NOMO-1 (cell line): ENCODE data around the gene ACOT13.
"Not testable (repeated sequence)": the region's sequence is repeated elsewhere in the genome, so short reads cannot be mapped to it uniquely, and the experiment has no call there.

Experiments used
- DNase-seq, 2 experiments: peaks; one replicate each; lab custom pipeline; 2025; ENCODE audit not compliant: unreplicated experiment in 2 of 2; lab: John Stamatoyannopoulos, UW

ACOT13 gene

GRCh38 chr6:24691550-24691949, 24.7 kb downstream of the ACOT13 start:
- DNase-seq: no peak

DNA sequence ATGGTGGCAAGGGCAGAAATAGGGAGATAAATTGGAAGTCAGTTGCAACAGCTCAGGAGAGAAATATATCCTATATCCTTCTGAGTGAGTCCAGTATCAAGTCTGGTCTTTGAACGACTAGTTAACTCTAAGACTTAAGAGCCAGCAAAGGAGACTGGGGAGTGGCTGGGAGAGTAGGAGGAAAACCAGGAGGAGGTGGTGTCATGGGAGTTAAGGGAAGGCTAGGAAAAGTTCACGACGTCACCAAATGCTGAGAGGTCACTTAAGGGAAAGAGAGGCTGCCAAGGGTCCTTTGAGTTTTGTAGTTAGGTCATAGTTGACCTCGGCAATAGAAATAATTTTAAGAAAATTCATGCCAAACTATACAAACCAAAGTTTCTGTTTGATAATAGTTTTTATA, 25.1 kb downstream of the ACOT13 start:
- DNase-seq: no peak

- DNase-seq: no peak
Observed at GRCh38 chr6:24692415-24692814, 25.5 kb downstream of the ACOT13 start.

GRCh38 chr6:24692848-24693592, 26.1 kb downstream of the ACOT13 start:
- no peak for DNase-seq

GRCh38 chr6:24694198-24694597, 27.3 kb downstream of the ACOT13 start:
- no peak for DNase-seq

- DNase-seq: peak in 1 of 2 experiments; percentile 56
Observed at GRCh38 chr6:24695635-24696034, 28.8 kb downstream of the ACOT13 start.

DNA sequence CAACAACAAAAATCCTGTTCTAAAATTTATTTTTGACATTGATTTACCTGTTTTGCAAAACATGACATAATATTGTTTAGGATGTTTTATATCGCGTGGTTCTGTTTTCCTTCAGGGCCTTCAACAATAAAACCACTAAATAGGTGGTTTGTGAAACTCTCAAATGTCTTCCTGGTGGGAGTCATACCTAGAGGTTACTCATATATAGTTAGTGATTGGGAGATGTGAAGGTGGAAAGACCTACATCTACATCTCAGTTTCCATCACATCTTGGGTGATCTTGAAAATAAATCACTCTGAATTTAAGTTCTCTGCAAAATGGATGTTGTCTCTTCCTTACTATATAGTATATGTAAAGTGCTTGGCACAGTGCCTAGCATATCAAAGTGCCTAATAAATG, 29.2 kb downstream of the ACOT13 start:
- DNase-seq: no peak

DNA sequence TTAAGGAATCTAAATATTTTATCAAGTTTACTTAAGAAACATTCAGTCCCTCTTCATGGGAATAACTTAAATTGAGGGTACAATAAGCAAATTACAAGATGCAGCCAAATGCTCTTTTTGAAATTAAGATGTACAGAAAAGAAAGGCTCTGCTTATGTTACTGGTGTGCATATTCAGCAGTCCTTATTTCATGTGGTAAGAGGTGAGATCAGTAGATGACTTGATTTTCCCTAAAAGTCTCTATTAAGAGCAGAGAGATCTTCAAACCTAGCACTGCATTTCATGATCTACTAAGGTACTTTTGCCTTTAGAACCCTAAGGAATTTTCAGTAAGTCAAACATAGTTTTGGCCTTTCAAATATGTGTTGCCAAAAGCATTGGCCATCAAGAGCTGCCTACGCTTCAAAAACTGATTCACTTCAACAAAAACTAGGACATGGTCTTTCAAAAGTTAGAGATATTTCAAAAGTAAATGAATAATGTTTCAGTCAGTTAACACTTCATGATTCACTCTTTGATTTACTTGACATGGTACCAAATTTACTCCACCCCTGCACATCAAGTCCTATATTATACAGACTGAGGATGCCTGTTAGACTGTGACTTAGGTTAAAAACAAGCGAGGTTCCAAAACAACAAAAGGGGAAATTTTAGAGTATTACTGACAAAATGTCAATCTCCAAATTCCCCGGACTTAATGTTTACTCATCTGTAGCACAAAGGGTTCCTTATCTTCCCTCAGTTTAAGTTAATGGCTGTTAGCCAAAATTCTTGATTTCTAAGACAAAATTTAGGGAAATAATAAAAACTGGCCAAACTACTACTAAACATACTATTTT, 32.9 kb downstream of the ACOT13 start:
- DNase-seq: no peak

DNA sequence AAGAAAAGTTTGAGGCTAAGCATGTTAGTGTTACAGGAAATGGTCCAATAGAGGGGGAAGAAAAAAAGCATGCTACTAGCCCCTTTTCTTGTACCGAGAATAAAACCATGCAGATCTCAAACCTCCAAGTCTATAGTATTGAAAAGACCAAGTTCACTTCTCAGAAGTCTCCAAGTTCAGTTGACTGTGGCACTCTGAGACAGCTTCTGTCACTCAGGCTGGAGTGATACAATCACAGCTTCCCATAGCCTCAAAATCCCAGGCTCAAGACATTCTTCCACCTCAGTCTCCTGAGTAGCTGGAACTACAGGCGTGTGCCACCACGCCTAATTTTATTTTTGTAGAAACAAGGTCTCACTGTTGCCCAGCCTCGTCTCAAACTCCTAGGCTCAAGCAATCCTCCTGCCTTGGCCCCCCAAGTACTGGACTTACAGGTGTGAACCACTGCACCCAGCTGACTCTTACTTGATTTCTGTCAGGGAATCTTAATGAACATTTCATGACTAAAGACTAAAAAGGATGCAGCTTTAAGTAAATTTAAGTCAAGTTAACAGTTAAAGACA, 35.9 kb downstream of the ACOT13 start:
- DNase-seq: no peak

GRCh38 chr6:24704468-24704867, 37.6 kb downstream of the ACOT13 start:
- no peak for DNase-seq

DNA sequence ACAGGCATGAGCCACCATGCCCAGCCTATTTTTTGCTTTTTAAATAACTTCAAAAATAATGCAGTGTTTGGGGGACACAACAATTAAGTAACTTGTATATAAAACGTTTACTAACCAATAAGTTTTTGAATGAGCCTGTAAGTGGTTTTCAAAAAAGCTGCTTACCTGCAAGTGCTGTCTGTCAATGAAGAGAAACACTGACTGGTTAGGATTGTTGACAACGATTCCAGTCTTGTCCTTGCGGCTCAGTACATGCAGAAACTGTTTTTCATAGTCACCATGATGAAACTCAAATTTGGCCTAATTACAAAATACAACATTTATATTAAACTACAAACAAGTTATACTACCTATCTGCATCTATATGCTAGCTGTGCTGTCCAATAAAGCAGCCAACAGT, 41.7 kb downstream of the ACOT13 start:
- DNase-seq: no peak

DNA sequence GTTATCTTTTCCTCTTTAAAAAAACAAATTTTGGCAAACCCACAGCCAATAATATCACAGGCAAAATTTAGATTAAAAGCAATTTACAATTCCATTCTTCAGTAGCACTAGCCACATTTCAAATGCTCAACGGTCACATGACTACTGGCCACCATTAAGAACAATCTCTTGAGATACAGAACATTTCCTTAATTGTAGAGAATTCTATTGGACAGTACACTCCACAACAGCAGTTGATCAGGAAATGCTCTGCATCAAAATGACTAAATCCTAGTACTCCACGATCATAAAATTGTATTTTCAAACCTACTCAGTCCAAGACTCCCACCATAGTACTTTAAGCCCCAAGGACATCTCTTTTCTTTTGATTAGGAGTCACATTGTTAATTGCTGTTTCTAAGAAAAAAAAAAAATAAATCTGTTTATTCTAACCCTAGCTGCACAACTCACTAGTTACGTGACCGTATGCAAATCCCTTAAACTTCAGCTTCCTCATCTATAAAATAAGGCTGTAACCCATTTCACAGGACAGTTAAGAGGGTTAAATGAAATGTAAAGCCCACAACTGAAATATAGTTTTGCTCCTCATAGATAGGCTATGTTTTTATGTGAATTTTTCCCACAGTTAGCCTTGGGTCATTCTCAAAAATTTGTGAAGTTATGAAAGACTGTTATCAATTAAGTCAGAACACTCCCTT, 42.3 kb downstream of the ACOT13 start:
- no peak for DNase-seq

GRCh38 chr6:24710519-24711303, 43.8 kb downstream of the ACOT13 start:
- no peak for DNase-seq

GRCh38 chr6:24716602-24717148, 49.8 kb downstream of the ACOT13 start:
- not testable (repeated sequence) for DNase-seq

GRCh38 chr6:24718449-24719124, 51.7 kb downstream of the ACOT13 start:
- no peak for DNase-seq

DNA sequence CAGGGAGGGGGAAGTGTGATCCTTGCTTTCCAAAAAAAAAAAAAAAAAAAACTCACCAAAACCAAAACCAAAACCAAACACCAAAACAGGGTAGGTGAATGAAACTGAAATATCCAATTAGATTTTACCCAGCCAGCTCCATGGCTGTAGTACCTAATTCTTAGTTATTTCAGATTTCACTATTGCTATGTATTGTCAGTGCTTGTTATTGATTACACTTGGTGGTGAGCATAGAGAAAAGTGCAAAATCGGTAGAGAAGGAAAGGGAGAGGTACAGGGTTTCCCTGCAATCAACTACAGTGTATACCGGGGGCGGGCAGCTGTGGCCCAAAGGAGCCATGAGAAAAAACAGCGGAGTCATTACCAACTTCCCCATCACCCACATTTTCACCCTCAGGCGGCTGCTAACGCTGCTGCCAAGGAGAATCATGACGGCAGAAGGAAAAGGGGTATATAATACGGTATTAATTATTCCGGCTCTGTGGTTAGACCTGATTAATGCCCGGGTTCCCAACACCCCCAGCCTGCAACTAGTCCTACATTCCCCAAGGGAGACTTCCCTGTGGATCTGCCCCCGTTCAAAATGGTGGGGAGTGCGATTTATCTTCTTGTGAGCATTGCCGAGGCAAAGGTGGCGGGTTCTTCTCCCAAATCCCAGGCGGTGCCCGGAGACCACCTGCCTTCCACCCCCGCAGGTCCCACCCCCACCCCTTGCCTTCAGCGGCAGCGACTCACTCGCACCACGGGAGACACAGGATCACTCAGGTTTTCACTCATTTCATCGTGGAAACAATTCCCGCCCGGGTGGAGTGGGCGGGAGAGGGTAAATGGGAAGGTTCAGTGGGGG, 52.5 kb downstream of the ACOT13 start, which contains the start of gene C6orf62:
Gene C6orf62 (minus strand): TSS at position 30 of the 847 bp plus-strand sequence. CDS start 486 bp downstream, outside the sequence.
- peak; percentile 55 to 68 for DNase-seq

DNA sequence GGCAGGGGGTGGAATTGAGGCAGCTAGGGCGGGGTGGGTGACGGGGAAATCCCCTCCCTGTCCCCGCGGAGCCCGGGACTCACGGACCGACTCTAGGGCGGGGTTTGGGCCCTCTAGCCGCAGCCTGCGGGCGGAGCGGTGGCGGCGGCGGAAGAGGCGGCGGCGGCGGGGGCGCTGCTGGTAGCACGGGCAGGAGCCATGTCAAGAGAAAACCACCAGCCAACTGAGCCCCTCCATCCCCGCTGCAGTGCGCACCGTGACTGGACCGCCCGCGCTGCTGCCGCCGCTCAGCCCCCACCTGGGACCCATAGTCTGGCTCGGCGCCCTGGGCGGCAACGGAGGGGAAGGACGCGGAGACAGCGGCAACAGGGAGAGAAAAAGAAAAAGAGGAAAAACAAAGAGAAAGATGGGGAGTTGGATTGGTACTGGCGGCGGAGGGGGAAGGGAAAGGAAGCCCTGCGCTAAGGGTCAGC, 53.3 kb downstream of the ACOT13 start:
- peak; percentile 35 to 55 for DNase-seq
